HepG2 (cell line): Measurements from ENCODE around the gene BBS1. TPM values are rescaled to one million over a fixed set of nuclear protein-coding genes. Genes with fewer than 3 reads are reported as not detected.

Experiments used
- FOXA1 ChIP-seq, 2 experiments: fragments of 450-650 bp in 1 of 2; sonication (generic) in 1 of 2; formaldehyde crosslinking in 1 of 2; IDR thresholded peaks; 2 replicates each; pipeline versions ENCODE4 v1.4.0 to v1.6.1; 2016 to 2020; ENCODE audit warnings: missing genetic modification reagents in 1 of 2
- FOXK1 ChIP-seq: sonication (generic); formaldehyde crosslinking; IDR thresholded peaks from 2 replicates; pipeline ENCODE4 v1.4.0; 2020; ENCODE audit warnings: low read depth, missing genetic modification reagents, borderline replicate concordance
- JARID2 ChIP-seq: sonication (generic); formaldehyde crosslinking; IDR thresholded peaks from 2 replicates; pipeline ENCODE4 v1.8.1; 2023; ENCODE audit warnings: missing genetic modification reagents, inconsistent platforms; ENCODE audit not compliant: insufficient replicate concordance
- NCOA5 ChIP-seq: sonication (generic); formaldehyde crosslinking; IDR thresholded peaks from 2 replicates; pipeline ENCODE4 v1.4.0; 2020; ENCODE audit warnings: missing genetic modification reagents
- PHF20 ChIP-seq: sonication (generic); formaldehyde crosslinking; IDR thresholded peaks from 2 replicates; pipeline ENCODE4 v1.5.0; 2020; ENCODE audit warnings: mild to moderate bottlenecking, missing genetic modification reagents
- POLR2A ChIP-seq, 2 experiments: IDR thresholded peaks; 2 replicates each; pipeline ENCODE4 v1.6.1; 2011; ENCODE audit warnings: low read depth in 2 of 2, low read length in 2 of 2, mild to moderate bottlenecking in 1 of 2, moderate library complexity in 1 of 2; ENCODE audit not compliant: insufficient read depth in 1 of 2
- SSRP1 ChIP-seq: IDR thresholded peaks from 2 replicates; pipeline ENCODE4 v1.6.1; 2016; ENCODE audit warnings: control low read depth
- THYN1 ChIP-seq: sonication (generic); formaldehyde crosslinking; IDR thresholded peaks from 2 replicates; pipeline ENCODE4 v1.8.1; 2023; ENCODE audit warnings: low read depth, mild to moderate bottlenecking, moderate library complexity, missing genetic modification reagents, borderline replicate concordance
- YY1 ChIP-seq: IDR thresholded peaks from 2 replicates; pipeline ENCODE4 v1.6.1; 2011; ENCODE audit warnings: low read length, low read depth, moderate library complexity, mild to moderate bottlenecking; ENCODE audit not compliant: insufficient read depth, insufficient replicate concordance
- ZFAT ChIP-seq: sonication (generic); formaldehyde crosslinking; conservative IDR thresholded peaks from 2 replicates; pipeline ENCODE4 v1.8.1; 2023; ENCODE audit warnings: missing genetic modification reagents, inconsistent platforms
- ZFP1 ChIP-seq: IDR thresholded peaks from 2 replicates; pipeline ENCODE4 v1.6.1; 2016
- ZFY ChIP-seq: sonication (generic); formaldehyde crosslinking; IDR thresholded peaks from 2 replicates; pipeline ENCODE4 v1.4.0; 2020; ENCODE audit warnings: missing genetic modification reagents
- ZNF121 ChIP-seq: sonication (generic); formaldehyde crosslinking; IDR thresholded peaks from 2 replicates; pipeline ENCODE4 v1.5.0; 2020; ENCODE audit warnings: mild to moderate bottlenecking, missing genetic modification reagents
- ZNF33B ChIP-seq: sonication (generic); formaldehyde crosslinking; IDR thresholded peaks from 2 replicates; pipeline ENCODE4 v1.5.1; 2020; ENCODE audit warnings: mild to moderate bottlenecking, missing genetic modification reagents
- ZNF414 ChIP-seq: sonication (generic); formaldehyde crosslinking; IDR thresholded peaks from 2 replicates; pipeline ENCODE4 v1.5.0; 2020; ENCODE audit warnings: missing genetic modification reagents
- ZNF768 ChIP-seq: sonication (generic); formaldehyde crosslinking; IDR thresholded peaks from 2 replicates; pipeline ENCODE4 v1.4.0; 2020; ENCODE audit warnings: missing genetic modification reagents
- ZSCAN9 ChIP-seq: IDR thresholded peaks from 2 replicates; pipeline ENCODE4 v1.6.1; 2016; ENCODE audit warnings: borderline replicate concordance
- polyA plus RNA-seq, 8 experiments: library from polyadenylated mRNA; depleted of rRNA in 3 of 8; stranded (reverse) in 7 of 8; unstranded in 1 of 8; fragments of >200 nt; fragmentation: Illumina TruSeq in 4 of 8; extraction: Trizol in 4 of 8; gene quantifications; 2 replicates each; pipeline versions ENCODE4 v1.2.1 to v1.2.3, GENCODE V29; 2011 to 2016; ENCODE audit warnings: low read depth in 4 of 8, missing spikeins in 1 of 8, mixed read lengths in 1 of 8; ENCODE audit not compliant: insufficient read depth in 1 of 8
- total RNA-seq, 5 experiments: library from RNA; depleted of rRNA; stranded (reverse); fragments of >200 nt; fragmentation: Illumina TruSeq; extraction: Trizol; gene quantifications; 2 replicates each; pipeline ENCODE4 v1.2.3, GENCODE V29; 2016; ENCODE audit warnings: low read depth in 1 of 5
- TF ChIP-seq, protein P1 (sequence below): sonication (generic); formaldehyde crosslinking; conservative IDR thresholded peaks from 2 replicates; pipeline ENCODE4 v1.4.0; 2020; ENCODE audit warnings: mild to moderate bottlenecking, missing genetic modification reagents, moderate library complexity
- TF ChIP-seq, protein P2 (sequence below): sonication (generic); formaldehyde crosslinking; IDR thresholded peaks from 2 replicates; pipeline ENCODE4 v1.5.0; 2020; ENCODE audit warnings: mild to moderate bottlenecking, missing genetic modification reagents, borderline replicate concordance
- TF ChIP-seq, protein P3 (sequence below): sonication (generic); formaldehyde crosslinking; IDR thresholded peaks from 2 replicates; pipeline ENCODE4 v1.4.0; 2020; ENCODE audit warnings: missing genetic modification reagents, mild to moderate bottlenecking, borderline replicate concordance
- TF ChIP-seq, protein P4 (sequence below): sonication (generic); formaldehyde crosslinking; IDR thresholded peaks from 2 replicates; pipeline ENCODE4 v1.4.0; 2020; ENCODE audit warnings: missing genetic modification reagents

Gene BBS1
- total and polyA plus RNA-seq, 2 of the 13 experiments (the other 11 are each of a cell fraction or from before 2014, with no cell fraction given) = 11.7 to 14.1 TPM

DNA sequence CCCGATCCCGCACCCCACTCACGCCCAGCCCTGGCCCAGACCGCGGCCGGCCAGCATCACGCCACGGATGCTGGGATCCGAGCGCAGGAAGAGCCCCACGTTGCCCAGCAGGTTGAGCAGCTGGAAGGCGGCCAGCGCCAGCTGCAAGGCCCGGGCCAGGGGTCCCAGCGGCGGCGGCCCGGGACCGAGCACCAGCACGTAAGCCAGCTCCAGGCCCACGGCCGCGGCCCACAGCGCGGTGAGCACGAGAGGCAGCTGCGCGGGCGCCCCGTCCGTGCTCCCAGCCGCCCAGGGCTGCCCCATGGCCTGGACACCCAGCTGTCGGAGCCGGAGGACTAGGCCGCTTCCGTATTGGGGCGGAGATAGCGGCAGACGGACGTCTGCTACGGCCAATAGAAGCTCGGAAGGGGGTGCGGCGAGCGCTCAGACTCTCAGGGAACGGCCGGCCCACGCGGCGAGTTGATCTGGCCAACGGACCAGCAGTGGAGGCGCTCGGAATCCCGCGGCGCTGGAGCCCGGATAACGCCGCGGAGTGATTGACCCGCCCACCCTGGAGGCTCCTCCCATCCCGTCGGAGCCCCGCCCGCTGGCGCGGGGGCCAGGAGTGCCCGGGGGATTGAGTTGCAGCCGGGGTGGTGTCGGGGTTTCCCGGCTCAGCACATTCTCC, 35.4 kb downstream of the BBS1 start, which contains the start of gene ZDHHC24 (continued):
- TF ChIP-seq, protein P1, sequence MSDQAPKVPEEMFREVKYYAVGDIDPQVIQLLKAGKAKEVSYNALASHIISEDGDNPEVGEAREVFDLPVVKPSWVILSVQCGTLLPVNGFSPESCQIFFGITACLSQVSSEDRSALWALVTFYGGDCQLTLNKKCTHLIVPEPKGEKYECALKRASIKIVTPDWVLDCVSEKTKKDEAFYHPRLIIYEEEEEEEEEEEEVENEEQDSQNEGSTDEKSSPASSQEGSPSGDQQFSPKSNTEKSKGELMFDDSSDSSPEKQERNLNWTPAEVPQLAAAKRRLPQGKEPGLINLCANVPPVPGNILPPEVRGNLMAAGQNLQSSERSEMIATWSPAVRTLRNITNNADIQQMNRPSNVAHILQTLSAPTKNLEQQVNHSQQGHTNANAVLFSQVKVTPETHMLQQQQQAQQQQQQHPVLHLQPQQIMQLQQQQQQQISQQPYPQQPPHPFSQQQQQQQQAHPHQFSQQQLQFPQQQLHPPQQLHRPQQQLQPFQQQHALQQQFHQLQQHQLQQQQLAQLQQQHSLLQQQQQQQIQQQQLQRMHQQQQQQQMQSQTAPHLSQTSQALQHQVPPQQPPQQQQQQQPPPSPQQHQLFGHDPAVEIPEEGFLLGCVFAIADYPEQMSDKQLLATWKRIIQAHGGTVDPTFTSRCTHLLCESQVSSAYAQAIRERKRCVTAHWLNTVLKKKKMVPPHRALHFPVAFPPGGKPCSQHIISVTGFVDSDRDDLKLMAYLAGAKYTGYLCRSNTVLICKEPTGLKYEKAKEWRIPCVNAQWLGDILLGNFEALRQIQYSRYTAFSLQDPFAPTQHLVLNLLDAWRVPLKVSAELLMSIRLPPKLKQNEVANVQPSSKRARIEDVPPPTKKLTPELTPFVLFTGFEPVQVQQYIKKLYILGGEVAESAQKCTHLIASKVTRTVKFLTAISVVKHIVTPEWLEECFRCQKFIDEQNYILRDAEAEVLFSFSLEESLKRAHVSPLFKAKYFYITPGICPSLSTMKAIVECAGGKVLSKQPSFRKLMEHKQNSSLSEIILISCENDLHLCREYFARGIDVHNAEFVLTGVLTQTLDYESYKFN (CRISPR knock-in tag) = peak; percentile 25; the same call in 1 of the 2 replicates
- TF ChIP-seq, protein P2, sequence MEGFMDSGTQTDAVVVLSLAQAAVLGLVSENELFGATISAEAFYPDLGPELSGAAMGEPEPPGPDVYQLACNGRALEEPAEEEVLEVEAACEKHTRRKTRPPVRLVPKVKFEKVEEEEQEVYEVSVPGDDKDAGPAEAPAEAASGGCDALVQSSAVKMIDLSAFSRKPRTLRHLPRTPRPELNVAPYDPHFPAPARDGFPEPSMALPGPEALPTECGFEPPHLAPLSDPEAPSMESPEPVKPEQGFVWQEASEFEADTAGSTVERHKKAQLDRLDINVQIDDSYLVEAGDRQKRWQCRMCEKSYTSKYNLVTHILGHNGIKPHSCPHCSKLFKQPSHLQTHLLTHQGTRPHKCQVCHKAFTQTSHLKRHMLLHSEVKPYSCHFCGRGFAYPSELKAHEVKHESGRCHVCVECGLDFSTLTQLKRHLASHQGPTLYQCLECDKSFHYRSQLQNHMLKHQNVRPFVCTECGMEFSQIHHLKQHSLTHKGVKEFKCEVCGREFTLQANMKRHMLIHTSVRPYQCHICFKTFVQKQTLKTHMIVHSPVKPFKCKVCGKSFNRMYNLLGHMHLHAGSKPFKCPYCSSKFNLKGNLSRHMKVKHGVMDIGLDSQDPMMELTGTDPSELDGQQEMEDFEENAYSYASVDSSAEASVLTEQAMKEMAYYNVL (CRISPR knock-in tag) = 0 out of 2 replicates have a peak, but pooled peaks have one; percentile 21
- TF ChIP-seq, protein P3, sequence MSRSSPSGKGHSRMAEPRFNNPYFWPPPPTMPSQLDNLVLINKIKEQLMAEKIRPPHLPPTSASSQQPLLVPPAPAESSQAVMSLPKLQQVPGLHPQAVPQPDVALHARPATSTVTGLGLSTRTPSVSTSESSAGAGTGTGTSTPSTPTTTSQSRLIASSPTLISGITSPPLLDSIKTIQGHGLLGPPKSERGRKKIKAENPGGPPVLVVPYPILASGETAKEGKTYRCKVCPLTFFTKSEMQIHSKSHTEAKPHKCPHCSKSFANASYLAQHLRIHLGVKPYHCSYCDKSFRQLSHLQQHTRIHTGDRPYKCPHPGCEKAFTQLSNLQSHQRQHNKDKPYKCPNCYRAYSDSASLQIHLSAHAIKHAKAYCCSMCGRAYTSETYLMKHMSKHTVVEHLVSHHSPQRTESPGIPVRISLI (CRISPR knock-in tag) = no peak; the same call in 1 of the 2 replicates
- TF ChIP-seq THYN1 (CRISPR knock-in tag) = no peak
- no peak; the same call in 1 of the 2 replicates for TF ChIP-seq ZNF33B
- TF ChIP-seq NCOA5 (CRISPR knock-in tag) = no peak
- TF ChIP-seq, protein P4, sequence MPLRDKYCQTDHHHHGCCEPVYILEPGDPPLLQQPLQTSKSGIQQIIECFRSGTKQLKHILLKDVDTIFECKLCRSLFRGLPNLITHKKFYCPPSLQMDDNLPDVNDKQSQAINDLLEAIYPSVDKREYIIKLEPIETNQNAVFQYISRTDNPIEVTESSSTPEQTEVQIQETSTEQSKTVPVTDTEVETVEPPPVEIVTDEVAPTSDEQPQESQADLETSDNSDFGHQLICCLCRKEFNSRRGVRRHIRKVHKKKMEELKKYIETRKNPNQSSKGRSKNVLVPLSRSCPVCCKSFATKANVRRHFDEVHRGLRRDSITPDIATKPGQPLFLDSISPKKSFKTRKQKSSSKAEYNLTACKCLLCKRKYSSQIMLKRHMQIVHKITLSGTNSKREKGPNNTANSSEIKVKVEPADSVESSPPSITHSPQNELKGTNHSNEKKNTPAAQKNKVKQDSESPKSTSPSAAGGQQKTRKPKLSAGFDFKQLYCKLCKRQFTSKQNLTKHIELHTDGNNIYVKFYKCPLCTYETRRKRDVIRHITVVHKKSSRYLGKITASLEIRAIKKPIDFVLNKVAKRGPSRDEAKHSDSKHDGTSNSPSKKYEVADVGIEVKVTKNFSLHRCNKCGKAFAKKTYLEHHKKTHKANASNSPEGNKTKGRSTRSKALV (CRISPR knock-in tag) = no peak
- no peak for TF ChIP-seq ZSCAN9
- no peak for TF ChIP-seq ZFAT
- peak; percentile 35 for TF ChIP-seq YY1
- no peak for TF ChIP-seq ZNF768 (CRISPR knock-in tag)
- no peak; the same call in 1 of the 2 replicates for TF ChIP-seq ZNF121 (CRISPR knock-in tag)
- TF ChIP-seq POLR2A (IDR thresholded peaks at IDR 0.05; ENCODE audit: insufficient read depth in 1 of 2, low read depth in 2 of 2, low read length in 2 of 2) = peak; percentile 70 to 73
- TF ChIP-seq SSRP1 (CRISPR knock-in tag) = no peak
- no peak for TF ChIP-seq FOXA1 (IDR thresholded peaks at IDR 0.05)
- TF ChIP-seq FOXA1 (CRISPR knock-in tag; IDR thresholded peaks at IDR 0.05) = no peak
- no peak for TF ChIP-seq JARID2 (CRISPR knock-in tag)
- TF ChIP-seq FOXK1 (CRISPR knock-in tag) = peak; percentile 21; the same call in 1 of the 2 replicates
- TF ChIP-seq ZFY (CRISPR knock-in tag) = peak; percentile 98
- TF ChIP-seq ZNF414 (CRISPR knock-in tag) = no peak
- peak; percentile 78 for TF ChIP-seq PHF20 (CRISPR knock-in tag)
- TF ChIP-seq ZFP1 = no peak
